Measurements from ENCODE around the gene TNC. TPM values are rescaled to one million over a fixed set of nuclear protein-coding genes. Genes with fewer than 3 reads are reported as not detected.

TNC gene
- total RNA-seq, 4 donors from 2014 or later = 4.8 to 47.0 (median 17.3) TPM

- no peak overlapping the region for H3K4me3 ChIP-seq (ENCODE audit: low read depth, poor library complexity, severe bottlenecking)
- WGBS, 2 donors = 90 to 96% methylated on average over 3 of the region's 3 CpGs
- DNase-seq (ENCODE audit: low spot score in 2 of 2) = no peak
- intact Hi-C loops (cut with DNase I; ENCODE audit: low total_unique reads) = no loop called here
- TF ChIP-seq CTCF (IDR thresholded peaks at IDR 0.05) (no peak), POLR2A (IDR thresholded peaks at IDR 0.05) (no peak)
These were observed 23.7 kb upstream of the TNC start for GRCh38 chr9:115141612-115142011.

GRCh38 chr9:115138151-115138550, 20.2 kb upstream of the TNC start:
- TF ChIP-seq POLR2A (IDR thresholded peaks at IDR 0.05) = no peak
- no peak for TF ChIP-seq CTCF (IDR thresholded peaks at IDR 0.05)
- intact Hi-C loops (cut with DNase I; ENCODE audit: low total_unique reads) = no loop called here
- no peak overlapping the region for H3K4me3 ChIP-seq (ENCODE audit: low read depth, poor library complexity, severe bottlenecking)
- 70% methylated on average over 2 of the region's 2 CpGs for WGBS, 2 donors
- no peak for DNase-seq (ENCODE audit: low spot score in 2 of 2)

GRCh38 chr9:115137526-115137925, 19.6 kb upstream of the TNC start:
- 84 to 90% methylated on average over 2 of the region's 2 CpGs for WGBS, 2 donors

GRCh38 chr9:115135821-115136778, 18.1 kb upstream of the TNC start:
- H3K4me3 ChIP-seq (ENCODE audit: low read depth, poor library complexity, severe bottlenecking) = no peak overlapping the region
- intact Hi-C loops (cut with DNase I; ENCODE audit: low total_unique reads) = no loop called here
- WGBS, 2 donors = 56 to 61% methylated on average over 8 of the region's 8 CpGs
- no peak for TF ChIP-seq POLR2A (IDR thresholded peaks at IDR 0.05)
- TF ChIP-seq CTCF (IDR thresholded peaks at IDR 0.05) = no peak
- no peak for DNase-seq (ENCODE audit: low spot score in 2 of 2)

More at GRCh38 chr9:115137526-115137925, 19.6 kb upstream of the TNC start:
- no peak for DNase-seq (ENCODE audit: low spot score in 2 of 2)
- intact Hi-C loops (cut with DNase I; ENCODE audit: low total_unique reads) = no loop called here
- TF ChIP-seq POLR2A (IDR thresholded peaks at IDR 0.05) (no peak), CTCF (IDR thresholded peaks at IDR 0.05) (no peak)
- no peak overlapping the region for H3K4me3 ChIP-seq (ENCODE audit: low read depth, poor library complexity, severe bottlenecking)

- 52 to 64% methylated on average over 4 of the region's 4 CpGs for WGBS, 2 donors
- no peak for DNase-seq (ENCODE audit: low spot score in 2 of 2)
- TF ChIP-seq POLR2A (IDR thresholded peaks at IDR 0.05) = no peak
- intact Hi-C loops (cut with DNase I; ENCODE audit: low total_unique reads) = no loop called here
- H3K4me3 ChIP-seq (ENCODE audit: low read depth, poor library complexity, severe bottlenecking) = no peak overlapping the region
These were observed 17.0 kb upstream of the TNC start for GRCh38 chr9:115134941-115135340.

- WGBS, 2 donors = 60 to 67% methylated on average over 2 of the region's 2 CpGs
- no peak overlapping the region for H3K4me3 ChIP-seq (ENCODE audit: low read depth, poor library complexity, severe bottlenecking)
- TF ChIP-seq CTCF (IDR thresholded peaks at IDR 0.05) (no peak), POLR2A (IDR thresholded peaks at IDR 0.05) (no peak)
- intact Hi-C loops (cut with DNase I; ENCODE audit: low total_unique reads) = no loop called here
- DNase-seq (ENCODE audit: low spot score in 2 of 2) = no peak
These were observed 15.7 kb upstream of the TNC start for GRCh38 chr9:115133649-115134048.

Data from lower leg skin (tissue), 4 donors.